GM18511 (cell line): ENCODE results near the gene SASH1.

Experiments used
- ATAC-seq: cut with Tn5 transposase; IDR thresholded peaks from one replicate; pipeline ENCODE4 v1.9.1; 2021; ENCODE audit warnings: mild to moderate bottlenecking, moderate library complexity; ENCODE audit not compliant: unreplicated experiment

The SASH1 gene

GRCh38 chr6:148398678-148399077 is 56.0 kb downstream of the SASH1 start:
- ATAC-seq = no peak

- ATAC-seq = no peak
These were observed 58.9 kb downstream of the SASH1 start for GRCh38 chr6:148401571-148401970.

- no peak for ATAC-seq
These were observed 61.9 kb downstream of the SASH1 start for GRCh38 chr6:148404456-148405054.

GRCh38 chr6:148405894-148406293 is 63.3 kb downstream of the SASH1 start:
- no peak for ATAC-seq

GRCh38 chr6:148406579-148407371 is 64.1 kb downstream of the SASH1 start:
- no peak for ATAC-seq

- no peak for ATAC-seq
These were observed 64.7 kb downstream of the SASH1 start for GRCh38 chr6:148407372-148407771.

GRCh38 chr6:148413321-148414091 is 70.9 kb downstream of the SASH1 start:
- no peak for ATAC-seq

- no peak for ATAC-seq
These were observed 71.5 kb downstream of the SASH1 start for GRCh38 chr6:148414092-148414489.

GRCh38 chr6:148414836-148415235 is 72.2 kb downstream of the SASH1 start:
- no peak for ATAC-seq

- ATAC-seq = no peak
These were observed 73.0 kb downstream of the SASH1 start for GRCh38 chr6:148415511-148416260.

- ATAC-seq = no peak
These were observed 73.8 kb downstream of the SASH1 start for GRCh38 chr6:148416330-148416965.

GRCh38 chr6:148417045-148417444 is 74.4 kb downstream of the SASH1 start:
- ATAC-seq = no peak

GRCh38 chr6:148419430-148419829 is 76.8 kb downstream of the SASH1 start:
- no peak for ATAC-seq

- ATAC-seq = no peak
These were observed 79.4 kb downstream of the SASH1 start for GRCh38 chr6:148422085-148422484.

GRCh38 chr6:148423133-148423532 is 80.5 kb downstream of the SASH1 start:
- ATAC-seq = no peak

- ATAC-seq = no peak
These were observed 81.1 kb downstream of the SASH1 start for GRCh38 chr6:148423601-148424270.

- ATAC-seq = no peak
These were observed 82.8 kb downstream of the SASH1 start for GRCh38 chr6:148425443-148425842.

GRCh38 chr6:148426317-148426977 is 83.8 kb downstream of the SASH1 start:
- ATAC-seq = no peak

- ATAC-seq = no peak
These were observed 84.7 kb downstream of the SASH1 start for GRCh38 chr6:148427333-148427732.

- no peak for ATAC-seq
These were observed 86.8 kb downstream of the SASH1 start for GRCh38 chr6:148429423-148429822.
